NCI-H1105 treated with DMSO at 0.1 percent for 48 hours (cell line): ENCODE measurements around the gene SLC35B4.

Experiments used
- DNase-seq: peaks from one replicate; lab custom pipeline; 2025; lab: John Stamatoyannopoulos, UW

Gene SLC35B4

GRCh38 chr7:134290286-134290685, 26.4 kb downstream of the SLC35B4 start:
- no peak for DNase-seq

- no peak for DNase-seq
Measured at GRCh38 chr7:134289841-134290240, 26.9 kb downstream of the SLC35B4 start.

- no peak for DNase-seq
Measured at GRCh38 chr7:134289423-134289822, 27.3 kb downstream of the SLC35B4 start.

GRCh38 chr7:134287916-134288659, 28.6 kb downstream of the SLC35B4 start:
- DNase-seq: no peak

GRCh38 chr7:134284952-134285351, 31.8 kb downstream of the SLC35B4 start:
- no peak for DNase-seq

- no peak for DNase-seq
Measured at GRCh38 chr7:134284011-134284410, 32.7 kb downstream of the SLC35B4 start.

- DNase-seq: no peak
Measured at GRCh38 chr7:134280508-134280907, 36.2 kb downstream of the SLC35B4 start.

- DNase-seq: no peak
Measured at GRCh38 chr7:134279898-134280297, 36.8 kb downstream of the SLC35B4 start.

- DNase-seq: no peak
Measured at GRCh38 chr7:134279336-134279735, 37.4 kb downstream of the SLC35B4 start.

- no peak for DNase-seq
Measured at GRCh38 chr7:134278502-134279153, 38.1 kb downstream of the SLC35B4 start.

- DNase-seq: no peak
Measured at GRCh38 chr7:134276951-134277350, 39.8 kb downstream of the SLC35B4 start.

- DNase-seq: no peak
Measured at GRCh38 chr7:134262322-134262721, 54.4 kb downstream of the SLC35B4 start.

- DNase-seq: no peak
Measured at GRCh38 chr7:134255814-134256213, 60.9 kb downstream of the SLC35B4 start.

GRCh38 chr7:134254311-134254710, 62.4 kb downstream of the SLC35B4 start:
- no peak for DNase-seq

GRCh38 chr7:134248196-134248595, 68.5 kb downstream of the SLC35B4 start:
- no peak for DNase-seq

- DNase-seq: no peak
Measured at GRCh38 chr7:134246761-134247160, 70.0 kb downstream of the SLC35B4 start.

GRCh38 chr7:134246347-134246746, 70.4 kb downstream of the SLC35B4 start:
- no peak for DNase-seq

- no peak for DNase-seq
Measured at GRCh38 chr7:134245253-134245652, 71.5 kb downstream of the SLC35B4 start.
